GM18526 (cell line): ENCODE measurements around the gene HOXA5.

Experiments
- POLR2A ChIP-seq: IDR thresholded peaks from 3 replicates; pipeline ENCODE4 v1.6.1; 2011; ENCODE audit not compliant: insufficient read length; ENCODE audit errors: extremely low read depth

The HOXA5 gene

DNA sequence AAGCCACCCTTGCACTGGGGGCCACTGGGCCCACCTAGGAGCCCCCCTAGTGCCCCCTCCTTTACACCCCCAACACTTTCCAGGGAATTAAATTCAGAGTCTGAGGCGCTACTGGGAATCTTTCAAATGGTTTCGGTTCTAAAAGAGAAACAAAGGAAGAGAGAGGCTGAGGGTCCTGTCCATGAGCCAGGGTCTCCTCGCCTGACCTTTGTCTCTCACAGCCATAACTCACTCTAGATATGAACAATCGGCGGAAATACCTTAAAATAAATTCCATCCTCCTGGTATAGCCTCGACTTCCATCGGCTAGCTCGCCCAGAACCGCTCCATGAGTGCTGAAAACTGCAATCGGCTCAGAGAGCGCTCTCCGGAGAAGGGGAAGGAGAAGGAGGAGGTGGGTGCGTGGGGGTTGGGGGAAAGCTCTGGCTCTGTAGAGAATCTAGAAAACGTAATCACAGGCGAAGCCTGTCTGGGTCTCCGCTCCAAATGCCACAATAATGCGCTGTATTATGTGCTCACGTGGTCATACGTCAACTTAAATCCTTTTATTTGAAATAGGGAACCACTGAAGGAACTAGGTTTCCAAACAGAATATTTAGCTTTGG is 25.5 kb downstream of the HOXA5 start:
- TF ChIP-seq POLR2A = no peak

DNA sequence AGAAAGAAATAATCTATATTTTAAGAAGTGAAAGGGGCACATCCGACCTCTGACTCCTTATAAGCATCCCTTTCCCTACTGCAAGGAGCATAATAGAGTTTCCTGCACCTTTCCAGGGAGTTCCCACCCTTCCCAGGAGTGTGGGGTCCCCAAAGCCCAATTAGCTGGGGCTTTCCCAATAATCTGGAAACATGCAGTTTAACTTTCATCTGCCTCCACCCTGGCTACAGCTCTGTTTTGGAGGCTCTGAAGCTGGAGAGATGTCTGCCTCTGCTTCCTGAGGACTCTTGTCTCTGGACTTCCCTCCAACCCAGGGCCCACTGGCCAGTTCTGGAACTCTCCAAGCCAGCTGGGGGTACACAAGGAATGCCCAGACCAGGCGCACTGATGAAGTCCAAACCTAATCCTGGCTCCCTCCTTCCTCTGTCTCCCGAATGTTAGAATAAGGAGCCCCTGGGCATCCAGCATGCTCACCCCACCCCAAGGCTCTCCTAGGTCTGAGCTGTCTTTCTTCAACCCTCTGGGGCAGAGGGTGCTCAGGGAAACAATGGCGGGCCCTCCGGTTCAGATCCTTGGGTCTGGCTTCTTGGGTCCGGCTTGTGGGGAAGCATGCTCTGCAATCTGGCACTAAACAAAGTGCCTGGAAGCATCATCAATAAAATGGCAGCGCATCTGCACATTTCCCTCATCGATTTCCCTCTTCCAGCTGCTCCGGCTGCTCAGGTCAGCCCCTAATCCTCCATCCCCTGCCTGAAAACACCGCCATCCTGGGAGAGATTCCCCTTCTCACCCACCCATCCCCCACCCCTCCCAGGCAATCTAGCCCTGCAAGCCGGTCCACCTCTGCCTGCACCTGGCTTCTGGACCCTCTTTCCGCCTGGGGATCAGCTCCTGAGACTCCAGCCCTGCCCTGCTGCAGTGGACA is 26.3 kb downstream of the HOXA5 start:
- TF ChIP-seq POLR2A = no peak

DNA sequence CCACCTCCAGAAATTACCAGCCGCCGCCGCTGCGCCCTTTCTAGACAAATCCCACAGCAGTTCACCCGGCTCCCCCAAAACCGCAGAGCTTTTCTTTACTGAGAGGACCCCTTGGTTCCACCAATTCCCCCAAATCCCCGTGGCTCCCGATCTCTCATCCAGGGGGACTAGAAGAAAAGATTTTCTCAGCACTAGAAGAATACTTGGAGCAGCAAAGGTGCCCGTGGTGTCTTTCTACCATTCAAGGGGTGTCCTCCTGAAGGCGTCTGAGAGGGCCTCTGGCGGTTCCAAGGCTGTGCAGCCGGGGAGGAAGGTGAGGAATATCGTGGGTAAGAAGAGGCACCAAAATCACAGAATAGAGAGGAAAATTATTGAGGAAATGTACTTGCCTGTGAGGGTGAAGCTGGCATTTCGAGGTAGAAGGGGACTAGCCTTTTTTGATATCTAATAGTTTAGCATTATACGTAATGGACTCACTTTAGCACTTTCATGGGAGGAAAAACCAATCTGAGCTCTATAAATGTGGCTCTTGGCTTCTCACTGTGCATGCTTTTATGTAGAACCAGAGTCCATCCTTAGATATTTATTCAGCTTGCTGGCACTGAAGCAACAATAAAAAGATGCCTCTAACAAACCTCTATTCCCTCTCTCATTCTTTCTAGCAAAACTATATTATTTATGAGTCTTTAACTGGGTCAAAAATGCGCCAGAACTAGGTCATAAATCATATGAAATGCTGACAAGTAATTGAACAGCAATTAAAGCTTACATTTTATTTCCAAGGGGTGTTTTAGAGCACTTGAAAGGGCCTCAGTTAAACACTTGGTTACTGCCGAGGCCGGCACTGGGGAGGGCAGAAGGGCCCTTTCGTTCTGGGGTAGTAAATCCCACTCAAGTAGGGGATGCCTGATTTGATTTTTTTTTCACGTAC is 27.2 kb downstream of the HOXA5 start:
- TF ChIP-seq POLR2A = no peak

GRCh38 chr7:27115221-27116026 is 28.1 kb downstream of the HOXA5 start:
- TF ChIP-seq POLR2A = no peak

- TF ChIP-seq POLR2A = no peak
Observed at GRCh38 chr7:27114881-27115220, 28.6 kb downstream of the HOXA5 start.

DNA sequence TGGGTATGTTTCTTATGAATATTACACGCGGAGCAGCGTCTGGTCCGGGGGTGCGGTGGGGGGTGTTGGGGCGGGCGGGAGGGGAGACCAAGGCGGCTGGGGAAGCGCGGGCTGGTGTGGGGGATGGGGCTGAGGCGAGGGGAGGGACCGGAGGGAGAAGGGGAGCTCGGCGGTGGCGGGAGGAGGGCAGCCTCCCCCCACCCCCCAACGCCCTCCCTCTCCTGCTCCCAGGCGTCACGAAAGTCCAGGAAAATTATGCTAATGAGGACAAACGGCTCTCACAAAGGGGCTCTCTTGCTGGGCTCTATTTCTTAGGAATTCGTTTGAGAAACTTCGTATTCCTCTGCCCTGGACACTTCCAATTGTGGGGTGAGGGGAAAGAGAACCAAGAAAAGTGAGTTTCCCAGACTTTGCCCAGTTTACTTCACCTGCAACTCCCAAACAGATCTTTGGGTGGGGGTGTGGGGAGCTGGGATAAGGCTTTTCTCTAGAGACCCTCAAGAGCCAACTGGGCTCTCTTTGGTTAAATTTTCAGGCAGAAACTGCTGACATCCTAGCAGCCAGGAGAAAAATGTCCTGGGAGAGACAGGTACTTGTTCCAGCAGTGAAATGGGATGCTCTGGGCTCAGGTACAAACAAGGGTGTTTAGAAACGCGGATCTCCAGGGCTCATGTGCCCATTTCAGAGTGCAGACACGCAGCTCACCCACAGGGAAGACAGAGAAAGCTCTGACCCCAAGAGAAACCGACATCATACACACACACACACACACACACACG is 29.3 kb downstream of the HOXA5 start:
- TF ChIP-seq POLR2A = no peak

GRCh38 chr7:27112955-27113949 is 30.2 kb downstream of the HOXA5 start:
- no peak for TF ChIP-seq POLR2A

DNA sequence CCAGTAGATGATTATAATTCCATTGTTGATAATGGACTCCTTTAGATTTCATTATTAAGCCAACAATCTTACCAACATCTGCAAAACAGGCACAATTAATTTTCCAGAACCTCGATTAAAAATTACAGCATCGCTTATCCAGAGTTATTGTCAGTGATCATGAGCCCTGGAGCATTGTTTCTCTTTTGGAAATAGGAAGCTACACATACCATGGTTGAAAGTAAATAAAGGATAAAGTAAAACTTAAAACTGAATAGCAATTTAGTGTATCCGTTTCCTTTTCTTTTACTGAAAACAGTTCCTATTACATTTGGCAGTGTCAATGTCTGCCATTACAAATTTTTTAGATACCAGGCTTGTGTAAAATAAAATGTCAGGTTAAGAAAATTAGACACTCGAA is 31.1 kb downstream of the HOXA5 start:
- no peak for TF ChIP-seq POLR2A

- TF ChIP-seq POLR2A = no peak
Observed at GRCh38 chr7:27111751-27112277, 31.7 kb downstream of the HOXA5 start.

- TF ChIP-seq POLR2A = no peak
Observed at GRCh38 chr7:27111042-27111750, 32.3 kb downstream of the HOXA5 start.

GRCh38 chr7:27110186-27111031 is 33.1 kb downstream of the HOXA5 start:
- no peak for TF ChIP-seq POLR2A

- no peak for TF ChIP-seq POLR2A
Observed at GRCh38 chr7:27109466-27110185, 33.9 kb downstream of the HOXA5 start.
